Stimulated activated naive CD8-positive, alpha-beta T cell treated with anti-CD3 and anti-CD28 coated beads, Interleukin-15, Interleukin-2, amounts not matched to agents 100 ng/mL and 50 ng/mL, for 24 hours (primary cell): Measurements from ENCODE around the gene ULK4.

Experiments
- H3K27ac Mint-ChIP-seq: one replicate; pipeline ENCODE4 v1.8.0; 2021; ENCODE audit warnings: mild to moderate bottlenecking, mixed read lengths
- H3K27me3 Mint-ChIP-seq: one replicate; pipeline ENCODE4 v1.8.0; 2021; ENCODE audit warnings: mixed read lengths
- H3K36me3 Mint-ChIP-seq: one replicate; pipeline ENCODE4 v1.8.0; 2021; ENCODE audit warnings: low read depth, mixed read lengths
- H3K4me1 Mint-ChIP-seq: one replicate; pipeline ENCODE4 v1.8.0; 2021; ENCODE audit warnings: low read depth, mixed read lengths
- H3K4me3 Mint-ChIP-seq: one replicate; pipeline ENCODE4 v1.8.0; 2021; ENCODE audit warnings: mild to moderate bottlenecking, mixed read lengths
- H3K9me3 Mint-ChIP-seq: one replicate; pipeline ENCODE4 v1.8.0; 2021; ENCODE audit warnings: mixed read lengths

The ULK4 gene

DNA sequence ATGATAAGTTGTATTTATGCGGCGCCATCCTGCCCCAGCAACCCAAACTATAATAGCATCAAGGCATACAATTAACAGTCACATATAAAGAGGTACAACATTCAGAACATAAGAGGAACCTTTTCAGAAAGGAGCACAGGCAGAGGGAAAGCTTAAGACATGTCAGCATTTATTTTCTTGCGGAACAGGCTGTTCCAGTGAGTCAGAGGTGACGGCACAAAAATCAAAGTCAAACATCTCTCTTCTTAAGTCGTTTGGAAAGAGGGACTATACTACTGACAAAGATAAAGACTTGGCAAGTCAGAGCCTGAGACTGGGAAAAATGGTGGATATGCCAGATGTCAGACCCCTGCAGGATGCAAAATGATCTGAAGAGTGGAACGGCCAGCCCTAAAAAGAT, 634.2 kb downstream of the ULK4 start:
- Mint-ChIP-seq H3K4me1 (no peaks in the 10 kb centered on the region), H3K9me3 (no peaks in the 10 kb centered on the region), H3K27me3 (no peaks in the 10 kb centered on the region), H3K27ac (no peak overlapping the region), H3K4me3 (no peak overlapping the region), H3K36me3 (no peaks in the 10 kb centered on the region)

DNA sequence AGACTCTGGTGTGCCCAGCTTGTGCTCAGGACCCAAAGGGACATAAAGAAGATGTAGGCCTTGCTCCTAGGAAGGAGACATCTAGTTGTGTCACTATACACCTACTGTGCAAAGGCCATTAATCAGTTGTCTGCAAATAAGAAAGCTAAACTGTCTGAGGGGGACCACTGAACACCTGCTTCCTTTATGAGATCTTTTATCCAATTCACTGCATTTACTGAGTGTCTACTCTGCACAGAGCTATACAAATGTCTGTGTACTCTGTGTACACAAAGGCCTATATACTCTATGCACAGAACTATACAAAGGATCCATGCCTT, 637.8 kb downstream of the ULK4 start:
- Mint-ChIP-seq H3K4me3 (no peak overlapping the region), H3K9me3 (no peaks in the 10 kb centered on the region), H3K27me3 (no peaks in the 10 kb centered on the region), H3K4me1 (no peaks in the 10 kb centered on the region), H3K27ac (no peak overlapping the region), H3K36me3 (no peaks in the 10 kb centered on the region)

DNA sequence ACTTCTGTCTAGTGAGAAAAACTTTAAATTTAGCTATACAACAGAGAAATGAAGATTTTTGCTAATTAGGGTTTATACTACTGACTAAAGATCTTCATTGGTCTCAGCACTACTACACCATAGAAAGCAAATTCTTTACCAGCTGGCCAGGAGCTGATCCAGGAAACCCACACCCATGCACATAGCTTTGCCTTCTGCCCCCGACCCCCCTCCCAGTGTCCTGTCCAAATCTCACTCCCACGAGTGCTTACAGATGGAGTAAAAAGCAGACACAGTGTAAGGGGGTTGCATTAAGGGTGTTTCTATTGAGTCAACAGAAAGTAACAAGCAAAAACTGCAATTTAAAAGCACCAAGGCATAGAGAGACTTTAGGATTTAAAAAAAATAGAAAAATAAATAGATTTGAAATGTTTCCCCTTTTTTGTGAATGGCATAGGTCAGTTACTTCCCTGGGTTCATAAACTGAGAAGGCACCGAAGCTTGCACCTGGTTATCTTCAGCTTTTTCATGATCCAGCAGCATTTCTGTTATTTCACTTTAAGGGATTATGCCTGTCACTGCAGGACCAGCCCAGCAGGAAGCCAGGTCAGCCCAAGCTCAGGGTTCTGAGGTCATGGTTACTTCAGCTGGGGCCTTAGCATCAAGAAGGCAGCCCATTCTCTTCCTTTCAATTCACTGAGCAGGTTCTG, 638.3 kb downstream of the ULK4 start:
- no peak overlapping the region for H3K4me3 Mint-ChIP-seq
- H3K27me3 Mint-ChIP-seq: no peaks in the 10 kb centered on the region
- no peaks in the 10 kb centered on the region for H3K4me1 Mint-ChIP-seq
- H3K36me3 Mint-ChIP-seq: no peaks in the 10 kb centered on the region
- H3K9me3 Mint-ChIP-seq: no peaks in the 10 kb centered on the region
- no peak overlapping the region for H3K27ac Mint-ChIP-seq

DNA sequence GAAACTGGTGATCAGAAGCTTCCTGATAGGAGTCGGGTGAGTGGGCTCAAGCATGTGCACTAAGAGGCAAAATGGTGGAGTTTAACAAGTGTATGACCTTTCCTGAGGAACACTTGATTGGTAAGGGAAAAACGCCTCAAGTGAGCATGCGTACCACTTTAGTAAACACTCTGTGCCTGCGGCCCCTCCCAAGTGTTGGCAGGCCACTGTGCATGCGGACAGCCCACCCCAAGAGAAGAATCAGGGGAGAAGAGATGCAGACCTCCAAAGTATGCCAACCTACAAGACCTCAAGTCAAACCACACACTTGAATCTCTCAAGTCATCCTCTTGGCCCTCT, 640.3 kb downstream of the ULK4 start:
- no peaks in the 10 kb centered on the region for H3K27me3 Mint-ChIP-seq
- no peak overlapping the region for H3K27ac Mint-ChIP-seq
- H3K36me3 Mint-ChIP-seq: no peaks in the 10 kb centered on the region
- no peaks in the 10 kb centered on the region for H3K9me3 Mint-ChIP-seq
- no peak overlapping the region for H3K4me3 Mint-ChIP-seq
- no peaks in the 10 kb centered on the region for H3K4me1 Mint-ChIP-seq

DNA sequence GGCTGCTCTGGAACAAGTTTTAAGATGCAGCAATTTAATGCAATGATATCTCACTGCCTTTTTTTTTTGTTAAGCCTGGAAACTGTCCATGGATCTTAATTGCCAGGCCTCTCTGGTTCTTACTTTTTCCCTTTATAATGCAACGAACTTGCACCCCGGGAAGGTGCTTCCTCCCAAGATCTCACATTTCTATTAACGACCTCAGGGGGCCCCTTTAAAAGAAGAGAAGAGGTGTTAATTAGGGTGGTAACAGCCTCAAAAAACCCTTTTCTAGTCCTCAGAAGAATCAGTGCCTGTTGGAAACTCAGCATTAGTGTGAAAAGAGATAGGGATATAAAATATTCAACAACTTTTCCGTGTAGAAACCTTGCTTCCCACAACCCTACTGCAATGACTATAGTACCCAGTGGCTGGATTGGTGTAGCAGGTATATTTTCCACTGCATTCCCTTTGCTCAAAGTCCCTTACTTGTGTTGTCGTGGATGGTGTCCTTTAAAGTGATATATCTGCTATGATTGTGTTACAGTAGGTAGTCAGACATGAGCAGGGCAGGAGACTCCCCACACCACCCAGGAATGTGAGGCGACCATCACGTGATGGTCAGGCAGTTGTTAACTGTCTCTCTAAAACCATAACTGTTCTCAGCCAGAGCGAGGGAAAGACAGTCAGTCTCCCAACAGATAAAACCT, 640.8 kb downstream of the ULK4 start:
- H3K36me3 Mint-ChIP-seq: no peaks in the 10 kb centered on the region
- no peaks in the 10 kb centered on the region for H3K27me3 Mint-ChIP-seq
- no peak overlapping the region for H3K4me3 Mint-ChIP-seq
- H3K27ac Mint-ChIP-seq: no peak overlapping the region
- no peaks in the 10 kb centered on the region for H3K9me3 Mint-ChIP-seq
- H3K4me1 Mint-ChIP-seq: no peaks in the 10 kb centered on the region

DNA sequence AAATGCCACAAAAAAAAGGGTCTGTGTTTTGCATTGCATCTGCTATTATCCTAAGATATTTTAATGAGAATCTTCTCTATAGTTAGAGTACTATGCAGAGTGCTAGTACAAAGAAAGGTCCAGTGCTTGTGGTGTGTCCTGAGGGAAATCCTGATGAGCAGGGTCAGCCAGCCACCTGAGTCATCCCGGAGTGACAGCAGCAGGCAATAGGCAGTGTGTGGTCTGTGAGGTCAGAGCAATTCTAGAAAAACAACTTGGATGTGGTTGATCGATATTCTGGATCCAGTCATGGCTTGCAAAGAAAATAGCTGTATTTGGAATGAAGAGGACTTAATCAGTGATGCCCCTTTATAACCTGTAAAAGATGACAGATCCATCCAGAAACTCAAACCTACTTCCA, 643.4 kb downstream of the ULK4 start:
- Mint-ChIP-seq H3K4me3 (no peak overlapping the region), H3K27me3 (no peaks in the 10 kb centered on the region), H3K4me1 (no peaks in the 10 kb centered on the region), H3K9me3 (no peaks in the 10 kb centered on the region), H3K27ac (no peak overlapping the region), H3K36me3 (no peaks in the 10 kb centered on the region)

DNA sequence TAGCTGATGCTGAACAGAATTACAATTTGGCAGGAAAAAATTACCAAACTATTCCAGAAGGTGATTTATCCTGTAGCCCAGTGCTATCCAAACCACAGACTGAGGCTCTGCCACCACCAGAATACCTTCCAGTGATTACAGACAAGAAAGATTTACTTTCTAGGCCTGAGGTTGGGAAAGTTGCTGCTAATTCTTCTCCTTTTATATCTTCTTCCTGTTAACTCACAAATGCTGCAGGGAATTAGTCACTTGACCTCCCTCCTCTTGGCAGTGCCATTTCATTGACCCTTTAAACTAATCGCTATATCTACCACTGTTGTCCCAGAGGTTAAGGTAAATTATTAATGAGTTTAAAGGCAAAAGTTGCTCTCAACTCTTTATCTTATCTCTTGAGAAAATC, 644.2 kb downstream of the ULK4 start:
- H3K4me1 Mint-ChIP-seq: no peaks in the 10 kb centered on the region
- no peak overlapping the region for H3K4me3 Mint-ChIP-seq
- no peaks in the 10 kb centered on the region for H3K36me3 Mint-ChIP-seq
- no peaks in the 10 kb centered on the region for H3K27me3 Mint-ChIP-seq
- H3K9me3 Mint-ChIP-seq: no peaks in the 10 kb centered on the region
- no peak overlapping the region for H3K27ac Mint-ChIP-seq

DNA sequence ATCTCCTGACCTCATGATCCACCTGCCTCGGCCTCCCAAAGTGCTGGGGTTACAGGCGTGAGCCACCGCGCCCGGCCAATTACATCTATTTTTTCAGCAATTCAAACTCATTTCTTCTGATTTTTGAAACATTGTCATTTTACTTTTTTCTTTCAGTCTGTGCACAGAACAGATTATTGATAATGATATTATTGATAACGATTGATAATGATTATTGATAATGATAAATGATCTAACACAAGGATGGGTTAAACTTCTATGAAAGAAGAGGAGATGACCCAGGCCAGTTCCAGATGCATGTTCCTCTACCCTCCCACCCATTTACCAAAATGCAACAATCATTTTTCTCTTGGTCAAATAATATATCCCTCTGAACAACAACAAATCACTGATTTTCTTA, 644.6 kb downstream of the ULK4 start:
- Mint-ChIP-seq H3K4me1 (no peaks in the 10 kb centered on the region), H3K36me3 (no peaks in the 10 kb centered on the region), H3K4me3 (no peak overlapping the region), H3K27ac (no peak overlapping the region), H3K27me3 (no peaks in the 10 kb centered on the region), H3K9me3 (no peaks in the 10 kb centered on the region)

DNA sequence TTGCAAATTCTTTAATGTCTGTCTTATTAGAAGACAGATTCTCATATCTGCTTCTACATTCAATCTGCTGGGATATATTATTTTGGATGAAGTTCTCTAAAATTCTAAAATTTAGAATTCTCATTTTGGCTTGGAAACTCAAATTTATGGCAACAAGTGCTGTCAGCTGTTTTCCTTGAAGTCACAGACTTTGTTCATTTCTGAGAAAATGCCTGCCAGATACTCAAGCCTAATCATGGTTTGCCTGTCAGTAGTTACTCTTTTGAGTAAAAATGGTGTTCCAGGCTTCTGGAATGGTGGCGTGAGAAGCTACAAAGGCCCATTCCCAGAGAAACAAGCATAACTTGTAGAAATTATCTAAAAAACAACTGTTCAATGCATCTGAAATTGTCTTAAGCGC, 646.8 kb downstream of the ULK4 start:
- no peak overlapping the region for H3K27ac Mint-ChIP-seq
- H3K9me3 Mint-ChIP-seq: no peaks in the 10 kb centered on the region
- H3K4me1 Mint-ChIP-seq: no peaks in the 10 kb centered on the region
- no peaks in the 10 kb centered on the region for H3K36me3 Mint-ChIP-seq
- H3K4me3 Mint-ChIP-seq: no peak overlapping the region
- no peaks in the 10 kb centered on the region for H3K27me3 Mint-ChIP-seq

DNA sequence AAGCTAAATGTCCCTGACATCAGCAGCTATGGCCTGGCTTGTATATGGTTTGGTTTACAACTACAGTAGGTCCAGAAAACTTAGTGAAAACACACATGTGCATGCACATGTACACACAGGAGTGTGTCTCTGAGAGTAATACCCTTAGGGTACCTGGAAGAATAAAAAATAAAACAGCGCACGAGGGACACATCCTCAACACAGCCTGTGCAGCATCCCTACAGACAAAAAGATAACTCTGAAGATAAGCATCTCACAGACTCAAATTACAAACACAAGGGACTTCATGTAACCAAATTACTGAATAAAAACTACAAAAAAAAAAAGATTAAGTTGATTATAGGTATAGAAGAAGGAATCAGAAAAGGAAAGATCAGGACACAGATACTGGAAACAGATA, 653.8 kb downstream of the ULK4 start:
- no peaks in the 10 kb centered on the region for H3K9me3 Mint-ChIP-seq
- no peaks in the 10 kb centered on the region for H3K27me3 Mint-ChIP-seq
- no peak overlapping the region for H3K4me3 Mint-ChIP-seq
- no peaks in the 10 kb centered on the region for H3K4me1 Mint-ChIP-seq
- peaks cover 4% of the 10 kb centered on the region for H3K36me3 Mint-ChIP-seq
- no peak overlapping the region for H3K27ac Mint-ChIP-seq

DNA sequence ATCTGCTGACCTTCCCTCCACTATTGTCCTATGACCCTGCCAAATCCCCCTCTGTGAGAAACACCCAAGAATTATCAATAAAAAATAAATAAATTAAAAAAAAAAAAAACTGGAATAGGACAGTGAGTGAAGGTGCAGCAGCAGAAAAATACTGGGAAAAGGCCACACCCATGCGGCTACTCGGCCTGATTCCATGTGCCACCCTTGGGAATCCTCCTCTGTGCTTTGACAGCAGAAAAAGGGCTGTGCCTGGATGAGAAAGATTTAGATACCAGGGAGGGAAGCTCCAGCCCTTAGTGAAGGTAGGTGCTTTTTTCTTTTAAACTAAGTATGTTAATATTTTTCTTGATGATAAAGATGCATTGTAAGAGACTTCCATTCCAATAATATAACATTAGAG, 654.8 kb downstream of the ULK4 start:
- Mint-ChIP-seq H3K9me3 (no peaks in the 10 kb centered on the region), H3K27ac (no peak overlapping the region), H3K36me3 (peaks cover 4% of the 10 kb centered on the region), H3K4me3 (no peak overlapping the region), H3K4me1 (no peaks in the 10 kb centered on the region), H3K27me3 (no peaks in the 10 kb centered on the region)

DNA sequence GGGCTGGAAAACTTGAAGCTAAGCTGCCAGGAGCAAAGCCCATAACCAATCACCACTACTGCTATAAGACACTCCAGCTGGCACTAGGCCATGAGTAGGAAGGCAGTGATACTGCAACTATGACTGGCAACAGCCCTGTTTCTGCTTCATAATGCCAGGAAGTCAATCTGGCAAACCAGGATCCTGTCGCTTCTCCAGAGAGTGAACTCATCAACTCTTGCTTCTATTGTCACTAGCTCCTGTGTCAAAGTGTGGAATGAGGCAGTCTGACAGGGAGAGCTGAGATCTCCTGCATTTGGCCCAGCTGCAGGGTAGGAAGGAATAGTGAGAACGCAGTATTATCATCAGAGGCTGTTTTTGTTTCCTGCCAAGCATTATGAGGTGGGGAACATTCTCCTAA, 657.3 kb downstream of the ULK4 start:
- Mint-ChIP-seq H3K9me3 (no peaks in the 10 kb centered on the region), H3K27ac (no peak overlapping the region), H3K36me3 (peaks cover 4% of the 10 kb centered on the region)

DNA sequence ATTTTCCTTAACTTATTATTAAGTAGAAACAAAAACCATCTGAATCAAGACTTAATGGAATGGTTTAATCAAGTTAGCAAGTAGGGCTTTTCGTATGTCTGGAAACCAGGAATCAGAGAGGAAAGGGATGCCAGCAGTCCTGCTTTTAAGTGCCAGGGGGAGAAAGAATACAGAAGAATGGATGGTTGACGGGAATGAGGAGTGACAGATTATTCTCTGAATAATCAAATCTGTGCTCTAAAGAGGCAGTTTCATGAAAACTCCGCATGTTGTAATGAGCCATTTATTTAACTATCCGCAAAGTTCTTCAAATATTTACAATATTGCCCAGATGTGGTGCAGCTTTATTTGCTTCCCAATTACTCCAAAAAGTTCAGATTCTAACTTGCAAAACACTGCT, 659.6 kb downstream of the ULK4 start:
- Mint-ChIP-seq H3K27ac (no peak overlapping the region), H3K9me3 (no peaks in the 10 kb centered on the region), H3K4me1 (no peaks in the 10 kb centered on the region), H3K27me3 (no peaks in the 10 kb centered on the region), H3K4me3 (no peak overlapping the region), H3K36me3 (peaks cover 4% of the 10 kb centered on the region)

More for the DNA sequence above, 657.3 kb downstream of the ULK4 start:
- Mint-ChIP-seq H3K4me3 (no peak overlapping the region), H3K27me3 (no peaks in the 10 kb centered on the region), H3K4me1 (no peaks in the 10 kb centered on the region)

DNA sequence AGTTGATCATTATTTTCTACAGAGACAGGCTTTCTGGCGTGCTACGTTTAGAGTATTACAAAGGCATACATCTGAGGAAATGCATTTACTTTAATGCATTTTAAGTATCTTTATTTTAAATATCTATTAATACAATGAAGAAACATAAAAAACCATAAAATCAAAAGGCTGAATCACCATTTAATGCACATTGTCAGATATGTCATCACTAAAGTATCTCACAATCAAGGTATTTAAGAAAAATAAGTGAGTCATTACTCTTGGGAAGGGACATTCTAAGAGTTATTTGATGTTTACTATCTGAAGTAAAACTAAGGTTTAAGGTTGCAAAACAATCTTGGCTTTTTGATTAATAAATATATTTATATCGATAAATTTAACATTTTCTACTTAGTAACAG, 660.4 kb downstream of the ULK4 start:
- no peak overlapping the region for H3K27ac Mint-ChIP-seq
- H3K36me3 Mint-ChIP-seq: peaks cover 4% of the 10 kb centered on the region
- H3K4me1 Mint-ChIP-seq: no peaks in the 10 kb centered on the region
- H3K9me3 Mint-ChIP-seq: no peaks in the 10 kb centered on the region
- no peak overlapping the region for H3K4me3 Mint-ChIP-seq
- H3K27me3 Mint-ChIP-seq: no peaks in the 10 kb centered on the region

DNA sequence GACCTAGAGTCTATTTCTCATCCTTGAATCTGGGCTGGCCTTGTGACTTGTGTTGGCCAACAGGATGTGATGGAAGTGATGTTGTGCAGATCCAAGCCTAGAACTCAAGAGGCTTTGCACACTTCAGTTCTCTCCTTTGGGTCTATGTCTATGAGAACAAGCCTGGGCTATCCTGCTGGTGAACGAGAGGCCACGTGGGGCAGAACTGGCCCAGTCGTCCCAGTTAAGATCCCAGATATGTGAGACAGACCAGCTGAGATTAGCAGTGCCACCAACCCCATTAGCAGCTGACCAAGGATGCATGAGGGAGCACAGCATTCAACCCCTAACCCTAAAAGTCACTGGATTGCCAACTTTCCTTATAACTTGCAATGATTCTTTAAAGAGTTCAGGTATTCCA, 662.9 kb downstream of the ULK4 start:
- Mint-ChIP-seq H3K27me3 (no peaks in the 10 kb centered on the region), H3K36me3 (no peaks in the 10 kb centered on the region), H3K4me1 (no peaks in the 10 kb centered on the region), H3K4me3 (no peak overlapping the region), H3K27ac (no peak overlapping the region), H3K9me3 (no peaks in the 10 kb centered on the region)

DNA sequence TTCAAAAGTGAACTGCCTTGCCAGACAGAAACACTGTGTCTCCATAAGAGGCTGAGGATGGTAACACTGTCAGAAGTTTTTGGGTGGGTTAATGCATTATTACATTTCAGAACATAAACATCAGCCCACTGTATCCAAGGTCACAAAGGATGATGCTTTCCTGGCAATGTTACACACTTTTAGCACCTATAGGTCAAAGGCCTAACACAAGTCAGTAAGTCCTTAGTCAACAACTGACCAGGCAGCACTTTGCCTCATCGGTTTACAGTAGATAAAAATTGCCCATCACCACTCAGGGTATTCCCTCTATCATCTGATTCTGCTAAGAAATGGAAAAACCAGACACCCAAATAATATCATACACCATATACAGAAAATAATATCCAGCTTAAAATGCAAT, 664.2 kb downstream of the ULK4 start:
- H3K9me3 Mint-ChIP-seq: no peaks in the 10 kb centered on the region
- H3K36me3 Mint-ChIP-seq: no peaks in the 10 kb centered on the region
- no peaks in the 10 kb centered on the region for H3K27me3 Mint-ChIP-seq
- H3K27ac Mint-ChIP-seq: no peak overlapping the region
- no peak overlapping the region for H3K4me3 Mint-ChIP-seq
- no peaks in the 10 kb centered on the region for H3K4me1 Mint-ChIP-seq
